ACC112 (cell line): ENCODE measurements around the gene TSPAN14.

Source experiments
- H2AFZ ChIP-seq: fragments of 200-600 bp; sonication (generic); one replicate; pipeline ENCODE4 v1.6.0; 2017; ENCODE audit warnings: antibody characterized with exemption, low read length; ENCODE audit not compliant: unreplicated experiment
- H3K27ac ChIP-seq: fragments of 200-600 bp; sonication (generic); 2 replicates; pipeline ENCODE4 v1.5.1; 2014; ENCODE audit warnings: low read depth, mild to moderate bottlenecking, antibody characterized with exemption, low read length, moderate library complexity
- H3K27me3 ChIP-seq: fragments of 200-600 bp; sonication (generic); 2 replicates; pipeline ENCODE4 v1.6.1; 2014; ENCODE audit warnings: mild to moderate bottlenecking, antibody characterized with exemption, low read length, moderate library complexity, mixed read lengths; ENCODE audit not compliant: insufficient read depth
- H3K36me3 ChIP-seq: fragments of 200-600 bp; sonication (generic); 2 replicates; pipeline ENCODE4 v1.6.1; 2016; ENCODE audit warnings: mild to moderate bottlenecking, antibody characterized with exemption, low read length, moderate library complexity, mixed read lengths; ENCODE audit not compliant: insufficient read depth
- H3K4me1 ChIP-seq: fragments of 200-600 bp; sonication (generic); one replicate; pipeline ENCODE4 v1.6.1; 2016; ENCODE audit warnings: low read length, mixed read lengths; ENCODE audit not compliant: insufficient read depth, unreplicated experiment, control insufficient read depth
- H3K4me3 ChIP-seq: fragments of 200-600 bp; sonication (generic); 2 replicates; pipeline ENCODE4 v1.5.1; 2014; ENCODE audit warnings: mild to moderate bottlenecking, low read depth, low read length
- H3K79me2 ChIP-seq: fragments of 200-600 bp; sonication (generic); one replicate; pipeline ENCODE4 v1.6.0; 2016; ENCODE audit warnings: low read length; ENCODE audit not compliant: control insufficient read depth, unreplicated experiment, insufficient read depth

The TSPAN14 gene

GRCh38 chr10:80453842-80454512, at the start of gene TSPAN14:
TSS of gene TSPAN14 (plus strand) at chr10:80454310. CDS start at chr10:80489234, 34,924 bp downstream.
- Histone ChIP-seq H3K79me2 (peaks cover 46% of the 10 kb centered on the region), H3K4me1 (peaks cover 27% of the 10 kb centered on the region), H2AFZ (peak within 1 kb of the TSS; percentile 97), H3K27ac (peak within 1 kb of the TSS; percentile 47; the same call in 1 of the 2 replicates), H3K4me3 (peak within 1 kb of the TSS; percentile 96), H3K27me3 (no peaks in the 10 kb centered on the region), H3K36me3 (no peaks in the 10 kb centered on the region)

GRCh38 chr10:80405035-80405434, 49.1 kb upstream of the TSPAN14 start:
- Histone ChIP-seq H3K27me3 (peaks cover 54% of the 10 kb centered on the region), H3K4me3 (no peak overlapping the region), H2AFZ (no peak overlapping the region), H3K79me2 (no peaks in the 10 kb centered on the region), H3K4me1 (no peaks in the 10 kb centered on the region), H3K27ac (no peak overlapping the region), H3K36me3 (no peaks in the 10 kb centered on the region)

- H3K27me3 ChIP-seq: peaks cover 59% of the 10 kb centered on the region
- H3K36me3 ChIP-seq: no peaks in the 10 kb centered on the region
- no peaks in the 10 kb centered on the region for H3K4me1 ChIP-seq
- no peak overlapping the region for H3K27ac ChIP-seq
- H2AFZ ChIP-seq: no peak overlapping the region
- H3K79me2 ChIP-seq: no peaks in the 10 kb centered on the region
- no peak overlapping the region for H3K4me3 ChIP-seq
Measured at GRCh38 chr10:80405626-80406025, 48.5 kb upstream of the TSPAN14 start.

GRCh38 chr10:80406204-80406603, 47.9 kb upstream of the TSPAN14 start:
- no peak overlapping the region for H3K27ac ChIP-seq
- H2AFZ ChIP-seq: no peak overlapping the region
- H3K79me2 ChIP-seq: no peaks in the 10 kb centered on the region
- no peaks in the 10 kb centered on the region for H3K4me1 ChIP-seq
- no peaks in the 10 kb centered on the region for H3K36me3 ChIP-seq
- peaks cover 61% of the 10 kb centered on the region for H3K27me3 ChIP-seq
- no peak overlapping the region for H3K4me3 ChIP-seq

GRCh38 chr10:80407812-80408241, 46.3 kb upstream of the TSPAN14 start:
- Histone ChIP-seq H3K4me3 (peak overlapping the region; percentile 67), H3K4me1 (no peaks in the 10 kb centered on the region), H2AFZ (no peak overlapping the region), H3K27ac (no peak overlapping the region), H3K36me3 (no peaks in the 10 kb centered on the region), H3K79me2 (no peaks in the 10 kb centered on the region), H3K27me3 (peaks cover 65% of the 10 kb centered on the region)

- H3K27me3 ChIP-seq: peaks cover 65% of the 10 kb centered on the region
- H3K4me3 ChIP-seq: peak within 1 kb of the TSS; percentile 67
- no peak within 1 kb of the TSS for H3K27ac ChIP-seq
- H3K36me3 ChIP-seq: no peaks in the 10 kb centered on the region
- peak within 1 kb of the TSS; percentile 44 for H2AFZ ChIP-seq
- H3K4me1 ChIP-seq: no peaks in the 10 kb centered on the region
- H3K79me2 ChIP-seq: no peaks in the 10 kb centered on the region
Measured at GRCh38 chr10:80408242-80409101, 45.6 kb upstream of the TSPAN14 start, which contains the start of gene PRXL2A. TSS of gene PRXL2A (plus strand) at chr10:80408551. CDS start at chr10:80420468, 11,917 bp downstream.

GRCh38 chr10:80409121-80409520, 45.0 kb upstream of the TSPAN14 start:
- Histone ChIP-seq H3K36me3 (no peaks in the 10 kb centered on the region), H3K4me3 (no peak overlapping the region; the same call in 1 of the 2 replicates), H2AFZ (no peak overlapping the region), H3K27ac (no peak overlapping the region), H3K79me2 (no peaks in the 10 kb centered on the region), H3K27me3 (peaks cover 65% of the 10 kb centered on the region), H3K4me1 (no peaks in the 10 kb centered on the region)

GRCh38 chr10:80410122-80410521, 44.0 kb upstream of the TSPAN14 start:
- Histone ChIP-seq H3K36me3 (no peaks in the 10 kb centered on the region), H2AFZ (no peak overlapping the region), H3K4me3 (no peak overlapping the region), H3K4me1 (no peaks in the 10 kb centered on the region), H3K79me2 (no peaks in the 10 kb centered on the region), H3K27me3 (peaks cover 61% of the 10 kb centered on the region), H3K27ac (no peak overlapping the region)

- Histone ChIP-seq H3K27ac (no peak overlapping the region), H3K36me3 (no peaks in the 10 kb centered on the region), H3K4me3 (no peak overlapping the region), H3K27me3 (peaks cover 56% of the 10 kb centered on the region), H3K4me1 (no peaks in the 10 kb centered on the region), H2AFZ (no peak overlapping the region), H3K79me2 (no peaks in the 10 kb centered on the region)
Measured at GRCh38 chr10:80410578-80411145, 43.4 kb upstream of the TSPAN14 start.

- no peak overlapping the region for H3K27ac ChIP-seq
- H3K79me2 ChIP-seq: no peaks in the 10 kb centered on the region
- H3K27me3 ChIP-seq: peaks cover 57% of the 10 kb centered on the region
- H3K36me3 ChIP-seq: no peaks in the 10 kb centered on the region
- H3K4me3 ChIP-seq: no peak overlapping the region
- H2AFZ ChIP-seq: no peak overlapping the region
- H3K4me1 ChIP-seq: no peaks in the 10 kb centered on the region
Measured at GRCh38 chr10:80411267-80411668, 42.8 kb upstream of the TSPAN14 start.
